Measurements from ENCODE around the gene SDE2. TPM values are rescaled to one million over a fixed set of nuclear protein-coding genes. Genes with fewer than 3 reads are reported as not detected.
"Not testable (repeated sequence)": the region's sequence is repeated elsewhere in the genome, so short reads cannot be mapped to it uniquely, and the experiment has no call there.

SDE2 gene
- total RNA-seq, 1 donor from 2014 or later = 39.7 TPM

DNA sequence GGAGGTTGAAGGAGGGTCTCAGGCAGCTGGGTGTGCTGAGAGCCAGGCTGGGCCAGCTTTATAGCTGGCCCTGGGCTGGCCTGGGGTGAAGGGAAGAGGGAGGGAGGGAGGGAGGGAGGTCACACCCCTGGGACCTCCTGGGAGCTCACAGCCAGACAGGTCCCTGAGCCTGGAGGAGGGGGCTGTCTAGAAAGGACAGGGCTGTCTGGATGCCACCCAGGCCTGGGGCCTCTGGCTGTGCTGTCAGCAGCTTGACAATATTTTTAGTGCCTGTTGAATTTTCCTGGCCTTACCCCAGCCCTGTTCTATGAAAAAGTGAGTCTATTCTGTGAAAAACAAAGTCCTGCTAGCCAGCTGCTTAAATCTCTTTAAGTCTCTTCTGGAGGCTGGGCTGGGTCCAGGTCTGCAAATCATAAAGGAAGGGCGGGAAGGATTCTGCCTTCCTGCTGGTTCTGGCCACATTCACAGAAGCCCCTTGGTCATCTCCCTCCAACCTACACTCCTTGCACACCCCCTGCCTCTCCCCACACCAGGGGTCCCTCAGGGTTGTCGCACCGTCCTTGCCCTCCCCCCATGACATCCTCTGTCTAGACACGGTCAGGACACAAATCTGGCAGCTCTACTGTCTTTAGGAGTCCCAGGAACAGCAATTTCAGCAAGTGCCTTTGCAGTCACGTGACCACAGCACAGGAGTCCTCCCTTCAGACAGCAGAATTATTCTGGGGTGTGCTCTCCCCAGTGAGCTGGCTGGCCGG lies 57.8 kb downstream of the SDE2 start, which contains the start of gene LEFTY2:
Gene LEFTY2 (minus strand): TSS at position 34 of the 755 bp plus-strand sequence. CDS start 80 bp downstream, outside the sequence.
- DNase-seq = peak; percentile 85

DNA sequence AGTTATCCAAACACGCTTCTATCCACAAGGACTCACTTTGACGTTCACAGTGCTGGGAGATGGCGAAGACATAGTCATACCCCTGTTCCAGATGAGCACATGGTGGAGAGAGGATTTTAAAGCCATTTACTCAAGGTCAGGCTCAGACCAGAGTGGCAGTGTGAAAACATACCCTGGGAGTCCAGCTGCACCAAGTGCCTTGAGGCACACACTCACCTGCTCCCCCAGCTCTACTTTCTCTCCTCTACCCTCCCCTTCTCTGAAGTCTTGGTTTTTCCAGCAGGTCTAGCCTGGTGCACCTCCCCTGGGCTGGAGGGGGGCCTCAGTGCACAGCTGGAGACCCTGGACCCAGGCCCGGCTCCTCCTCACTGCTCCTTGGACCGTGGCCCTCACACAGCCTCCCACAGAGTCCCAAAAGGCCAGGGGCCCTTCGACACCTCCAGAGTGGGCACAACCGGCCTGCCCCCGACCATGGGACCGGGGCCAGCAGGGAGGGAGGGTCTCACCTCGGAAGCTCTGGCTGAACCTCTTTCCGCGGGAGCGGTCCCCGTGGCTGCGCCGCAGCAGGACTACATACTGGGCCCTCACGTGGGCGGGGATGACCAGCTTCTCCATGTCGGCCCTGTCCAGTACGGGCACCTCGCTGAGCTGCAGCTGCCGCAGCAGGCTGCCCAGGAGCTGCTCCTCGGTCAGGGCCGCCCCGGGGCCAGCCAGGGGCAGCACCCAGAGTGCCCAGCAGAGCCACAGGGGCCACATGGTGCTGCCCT lies 58.6 kb downstream of the SDE2 start:
- peak; percentile 43 for DNase-seq

DNA sequence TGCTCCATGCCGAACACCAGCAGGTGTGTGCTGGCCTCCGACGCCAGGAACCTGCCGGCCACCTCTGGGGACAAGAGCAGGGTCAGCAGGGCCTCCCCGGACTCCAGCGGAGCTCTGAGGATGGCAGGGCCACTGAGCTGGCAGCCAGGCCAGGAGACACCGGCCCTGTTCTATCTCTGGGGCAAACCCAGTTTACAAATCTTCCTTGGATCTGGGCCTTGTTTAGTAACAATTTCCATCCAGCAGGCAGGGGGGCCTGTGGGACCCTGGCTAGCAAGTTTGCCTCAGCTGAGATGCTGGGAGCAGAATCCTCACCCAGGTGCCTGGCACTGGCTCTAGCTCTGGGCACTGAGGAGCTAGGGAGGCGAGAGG lies 59.2 kb downstream of the SDE2 start:
- DNase-seq = not testable (repeated sequence)

DNA sequence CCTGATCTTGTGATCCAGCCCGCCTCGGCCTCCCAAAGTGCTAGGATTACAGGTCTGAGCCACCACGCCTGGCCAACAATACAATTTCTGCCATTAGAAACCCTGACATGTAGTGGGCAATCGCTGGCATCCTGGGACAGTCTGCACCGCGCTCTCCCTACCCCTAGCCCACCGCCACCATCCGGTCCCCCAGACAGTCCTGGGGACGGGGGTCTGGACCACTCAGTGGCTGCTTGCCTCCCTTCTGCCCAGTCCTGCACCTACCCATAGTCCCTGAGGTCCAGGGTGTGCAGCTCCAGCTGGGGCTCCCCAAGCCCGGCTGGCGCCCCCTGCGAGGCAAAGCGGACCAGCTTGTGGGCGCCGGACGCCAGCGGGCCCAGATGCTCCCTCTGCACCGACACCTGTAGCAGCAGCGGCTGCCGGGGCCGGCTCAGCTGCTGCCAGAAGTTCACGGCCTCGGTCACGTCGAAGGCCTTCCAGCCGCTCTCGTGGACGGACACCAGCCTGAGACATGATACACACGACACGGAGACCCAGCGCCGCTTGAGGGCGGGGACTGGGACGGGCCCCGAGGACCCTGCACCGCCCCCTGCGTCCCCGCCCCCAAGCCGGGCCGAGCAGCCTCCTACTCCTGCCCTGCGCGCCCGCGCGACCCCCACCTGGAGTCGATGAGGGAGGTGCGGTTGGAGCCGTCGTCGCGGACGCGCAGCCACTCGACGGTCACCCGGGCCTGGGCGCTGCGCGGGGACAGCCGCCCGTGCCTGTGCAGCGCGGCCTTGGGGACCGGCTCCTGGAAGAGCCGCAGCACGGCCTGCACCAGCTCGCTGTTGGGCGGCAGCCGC lies 59.8 kb downstream of the SDE2 start:
- peak; percentile 24 for DNase-seq

DNA sequence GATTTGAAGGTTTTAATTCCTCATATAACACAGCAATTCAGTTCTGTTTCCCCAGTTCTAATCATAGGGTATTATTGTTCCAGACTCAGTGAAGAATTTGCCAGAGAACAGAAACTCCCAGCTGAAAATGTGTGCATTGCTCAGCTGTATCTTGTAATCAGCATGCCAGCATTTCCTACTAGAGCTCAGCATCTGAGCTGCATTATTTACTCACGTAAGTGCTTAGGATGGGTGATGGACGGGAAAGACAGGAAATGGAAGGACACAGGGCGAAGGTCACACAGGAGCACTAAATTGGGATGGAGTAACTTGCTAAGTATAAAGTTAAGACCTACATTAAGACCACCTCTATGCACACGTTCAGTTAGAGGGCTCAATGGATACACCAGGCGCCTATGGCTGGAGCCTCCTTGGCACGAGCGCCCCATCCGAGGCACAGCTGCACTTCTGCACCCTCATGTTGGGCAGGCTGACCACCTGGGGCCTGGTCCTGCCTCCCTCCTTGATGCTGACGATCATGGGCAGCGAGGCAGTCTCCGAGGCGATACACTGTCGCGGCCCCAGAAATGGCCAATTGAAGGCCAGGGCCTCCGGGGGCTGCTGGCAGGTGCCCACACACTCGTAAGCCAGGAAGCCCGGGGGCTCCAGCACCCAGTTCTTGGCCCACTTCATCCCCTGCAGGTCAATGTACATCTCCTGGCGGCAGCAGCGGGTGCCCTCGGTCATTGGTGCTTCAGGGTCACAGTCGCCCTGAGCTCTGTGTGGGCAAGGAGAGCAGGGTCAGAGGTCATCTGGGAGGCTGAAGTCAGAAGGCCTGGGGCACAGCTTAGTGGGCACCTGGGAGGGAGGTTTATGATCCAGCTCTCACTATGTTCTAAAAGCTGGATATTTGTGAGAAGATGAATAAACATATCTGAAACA lies 61.8 kb downstream of the SDE2 start:
- no peak for DNase-seq

DNA sequence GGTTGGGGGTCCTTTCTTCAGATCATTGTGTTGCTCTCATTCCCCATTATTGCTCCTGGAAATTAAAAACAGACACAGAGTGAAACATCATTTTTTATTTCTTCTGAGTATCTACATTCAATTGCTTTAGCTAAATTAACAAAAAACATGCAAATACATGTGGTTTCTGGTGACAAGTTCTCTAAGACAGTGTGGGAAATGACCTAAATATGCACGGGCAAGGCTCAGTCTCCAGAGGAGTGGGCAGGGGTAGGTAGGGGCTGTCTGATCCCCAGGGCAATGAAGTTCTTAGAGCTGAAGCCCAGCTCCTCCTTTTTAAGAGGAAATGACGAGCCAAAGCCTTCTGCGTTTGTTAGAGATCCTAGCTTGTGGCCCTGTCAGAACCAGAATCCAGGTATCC lies 62.6 kb downstream of the SDE2 start:
- DNase-seq = no peak

DNA sequence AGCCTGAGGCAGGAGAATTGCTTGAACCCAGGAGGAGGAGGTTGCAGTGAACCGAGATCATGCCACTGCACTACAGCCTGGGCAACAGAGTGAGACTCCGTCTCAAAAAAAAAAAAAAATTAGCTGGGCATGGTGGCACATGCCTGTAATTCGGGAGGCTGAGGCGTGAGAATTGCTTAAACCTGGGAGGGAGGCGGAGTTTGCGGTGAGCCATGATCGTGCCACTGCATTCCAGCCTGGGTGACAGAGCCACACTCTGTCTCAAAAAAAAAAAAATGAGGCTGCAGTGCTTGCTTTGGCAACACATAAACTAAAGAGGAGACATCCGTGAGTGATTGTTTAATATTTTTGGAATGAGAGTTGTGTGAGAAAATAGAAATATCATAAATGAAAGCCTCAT lies 63.1 kb downstream of the SDE2 start:
- not testable (repeated sequence) for DNase-seq

DNA sequence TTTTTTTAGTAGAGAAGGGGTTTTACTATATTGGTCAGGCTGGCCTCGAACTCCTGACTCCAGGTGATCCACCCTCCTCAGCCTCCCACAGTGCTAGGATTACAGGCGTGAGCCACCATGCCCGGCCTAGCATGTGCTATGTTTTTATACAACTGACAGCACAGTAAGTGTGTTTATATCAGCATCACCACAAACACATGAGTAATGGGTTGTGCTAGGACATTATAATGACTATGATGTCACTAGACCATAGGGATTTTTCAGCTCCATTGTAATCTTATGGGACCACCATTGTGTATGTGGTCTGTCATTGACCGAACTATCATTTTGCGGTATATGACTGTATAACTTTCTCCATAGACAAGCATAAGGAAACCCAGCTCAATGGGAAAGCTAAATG lies 64.4 kb downstream of the SDE2 start:
- DNase-seq = no peak

DNA sequence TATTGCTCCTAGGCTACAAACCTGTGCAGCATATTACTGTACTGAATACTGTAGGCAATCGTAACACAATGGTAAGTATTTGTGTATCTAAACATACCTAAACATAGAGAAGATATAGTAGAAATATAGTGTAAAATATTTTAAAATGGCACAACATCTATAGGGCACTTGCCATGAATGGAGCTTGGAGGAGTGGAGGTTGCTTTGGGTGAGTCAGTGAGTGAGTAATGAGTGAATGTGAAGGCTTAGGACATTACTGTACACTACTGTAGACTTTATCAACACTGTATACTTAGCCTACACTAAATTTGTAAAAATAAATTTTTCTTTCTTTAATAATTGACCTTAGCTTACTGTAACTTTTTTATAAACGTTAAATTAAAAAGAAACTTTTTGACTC lies 66.1 kb downstream of the SDE2 start:
- no peak for DNase-seq

Small RNA genes within 50 kb of the gene (small RNA-seq; reads per million reads assigned to genes)
- gene AL117348.1 (ENCODE audit: low replicate concordance) = not detected
- not detected for gene NDUFA3P3 (ENCODE audit: low replicate concordance)

Other genes starting within 250 kb of the SDE2 start
- 249 TPM for gene SRP9, start 221.5 kb downstream of the SDE2 start, total RNA-seq
- gene EPHX1, start 189.2 kb downstream of the SDE2 start, total RNA-seq = 26.5 TPM
- gene TMEM63A, start 117.0 kb downstream of the SDE2 start, total RNA-seq = 39.3 TPM
- not detected for gene LEFTY1, start 110.2 kb downstream of the SDE2 start, total RNA-seq
- 22.1 TPM for gene PYCR2, start 75.1 kb downstream of the SDE2 start, total RNA-seq
- gene LEFTY2, start 58.1 kb downstream of the SDE2 start, total RNA-seq = 2.6 TPM
- 482 TPM for gene H3-3A, start 63.4 kb upstream of the SDE2 start, total RNA-seq
- 69.0 TPM for gene ACBD3, start 187.4 kb upstream of the SDE2 start, total RNA-seq
- not detected for gene MIXL1, start 224.3 kb upstream of the SDE2 start, total RNA-seq

All from tongue (tissue), 3 donors.